Fibroblast of lung (primary cell): ENCODE measurements around the gene MOSMO. TPM values are rescaled to one million over a fixed set of nuclear protein-coding genes. Genes with fewer than 3 reads are reported as not detected.

Experiments
- DNase-seq, 2 donors: peaks; one replicate each; pipeline versions ENCODE4 v3.0.0 to v3.0.0-alpha.2; 2010; ENCODE audit warnings: low read depth in 2 of 2
- H2AFZ ChIP-seq: 2 replicates; pipeline ENCODE4 v1.5.1; 2012; ENCODE audit warnings: low read length, control low read depth, inconsistent platforms
- H3K27ac ChIP-seq: 2 replicates; pipeline ENCODE4 v1.5.1; 2011; ENCODE audit warnings: low read length, control low read depth; ENCODE audit not compliant: insufficient read depth
- H3K27me3 ChIP-seq: 2 replicates; pipeline ENCODE4 v1.5.1; 2011; ENCODE audit warnings: mild to moderate bottlenecking, low read length; ENCODE audit not compliant: control insufficient read depth, insufficient read depth
- H3K36me3 ChIP-seq: 2 replicates; pipeline ENCODE4 v1.5.1; 2011; ENCODE audit warnings: low read length; ENCODE audit not compliant: control insufficient read depth, insufficient read depth
- H3K4me1 ChIP-seq: 2 replicates; pipeline ENCODE4 v1.5.1; 2011; ENCODE audit warnings: low read length; ENCODE audit not compliant: control insufficient read depth, insufficient read depth; ENCODE audit errors: extremely low read depth
- H3K4me2 ChIP-seq: 2 replicates; pipeline ENCODE4 v1.5.1; 2011; ENCODE audit warnings: low read length, control low read depth; ENCODE audit not compliant: insufficient read depth; ENCODE audit errors: extremely low read depth
- H3K4me3 ChIP-seq, 4 experiments: fragments of 200-600 bp in 1 of 4; sonication (generic) in 1 of 4; replicated peaks in 1 of 4; 2 replicates each; pipeline ENCODE4 v1.5.1; 2011 to 2016; ENCODE audit warnings: low read length in 4 of 4, low read depth in 3 of 4, mild to moderate bottlenecking in 3 of 4, control low read depth in 2 of 4, inconsistent platforms in 1 of 4, mixed read lengths in 1 of 4; ENCODE audit not compliant: insufficient read depth in 1 of 4; ENCODE audit errors: control extremely low read depth in 1 of 4
- H3K79me2 ChIP-seq: 2 replicates; pipeline ENCODE4 v1.5.1; 2012; ENCODE audit warnings: mild to moderate bottlenecking, low read length, inconsistent platforms; ENCODE audit not compliant: control insufficient read depth, insufficient read depth
- H3K9ac ChIP-seq: 2 replicates; pipeline ENCODE4 v1.5.1; 2011; ENCODE audit warnings: mild to moderate bottlenecking, low read length, control low read depth; ENCODE audit not compliant: insufficient read depth
- H3K9me3 ChIP-seq: 2 replicates; pipeline ENCODE4 v1.5.1; 2012; ENCODE audit warnings: low read depth, low read length; ENCODE audit not compliant: control insufficient read depth, insufficient read depth
- H4K20me1 ChIP-seq: 2 replicates; pipeline ENCODE4 v1.5.1; 2011; ENCODE audit warnings: low read length; ENCODE audit not compliant: control insufficient read depth, insufficient read depth; ENCODE audit errors: extremely low read depth
- EZH2 ChIP-seq: IDR thresholded peaks from 2 replicates; pipeline ENCODE4 v1.5.1; 2012; ENCODE audit warnings: low read length, control low read depth, mild to moderate bottlenecking; ENCODE audit errors: missing control alignments
- polyA plus RNA-seq, 2 donors: library from polyadenylated mRNA; depleted of rRNA in 1 of 2; stranded (reverse) in 1 of 2; unstranded in 1 of 2; fragments of >200 nt; gene quantifications; 2 replicates each; pipeline ENCODE4 v1.2.1, GENCODE V29; 2011 to 2012; ENCODE audit warnings: missing spikeins in 1 of 2
- total RNA-seq: library from RNA; depleted of rRNA; stranded (reverse); fragments of >200 nt; gene quantifications from 2 replicates; pipeline ENCODE4 v1.2.1, GENCODE V29; 2014
- TF ChIP-seq, protein P1 (sequence below), 2 donors: IDR thresholded peaks in 1 of 2; conservative IDR thresholded peaks in 1 of 2; 1 replicate in 1 of 2; 2 replicates in 1 of 2; pipeline ENCODE4 v1.5.1; 2011 to 2012; ENCODE audit warnings: low read length in 2 of 2, control low read depth in 1 of 2, inconsistent platforms in 1 of 2, low read depth in 1 of 2, mild to moderate bottlenecking in 1 of 2

Gene MOSMO
- total and polyA plus RNA-seq, 2 donors (not counting 1 experiment from before 2014, with no cell fraction given) = 13.7 to 14.0 TPM

DNA sequence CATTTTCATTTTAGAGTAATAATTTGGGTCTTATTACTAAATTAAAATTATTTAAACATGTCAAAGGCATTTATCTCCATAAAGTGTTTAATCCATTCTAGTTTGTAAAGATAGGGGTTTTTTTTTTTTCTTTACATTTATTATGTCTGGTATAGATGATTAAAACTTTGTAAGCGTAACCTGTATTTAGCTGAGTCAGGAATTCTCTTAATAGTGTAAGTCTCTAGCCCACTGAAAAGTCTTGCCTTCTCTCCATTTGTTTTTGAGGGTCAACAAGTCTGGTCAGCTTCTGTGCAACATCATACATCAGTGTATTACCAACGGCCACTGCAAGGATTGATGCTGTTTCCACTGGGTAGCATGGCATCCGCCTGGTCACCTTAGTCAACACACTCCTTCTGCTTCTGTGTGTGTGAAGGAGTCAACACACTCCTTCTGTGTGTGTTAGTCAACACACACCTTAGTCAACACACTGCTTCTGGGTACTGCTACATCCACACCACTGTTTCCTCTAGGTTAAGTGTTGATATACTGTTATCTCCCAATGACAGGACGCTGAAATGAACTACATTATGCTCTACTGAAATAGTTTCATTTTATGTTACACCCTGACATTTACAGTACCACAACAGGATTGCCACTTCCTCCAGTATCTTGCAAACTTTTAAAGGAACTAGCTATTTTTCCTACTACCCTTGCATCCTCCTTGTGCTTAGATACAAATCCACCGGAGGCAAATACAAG lies 47.1 kb downstream of the MOSMO start:
- Histone ChIP-seq H2AFZ (no peak overlapping the region), H3K4me2 (no peak overlapping the region), H3K27me3 (no peaks in the 10 kb centered on the region), H3K79me2 (peaks cover 13% of the 10 kb centered on the region), H3K4me3 (no peak overlapping the region), H4K20me1 (no peaks in the 10 kb centered on the region), H3K36me3 (no peaks in the 10 kb centered on the region), H3K27ac (no peak overlapping the region), H3K9me3 (no peaks in the 10 kb centered on the region), H3K4me1 (no peaks in the 10 kb centered on the region), H3K9ac (no peak overlapping the region)
- DNase-seq = no peak
- no peak for TF ChIP-seq EZH2
- TF ChIP-seq, protein P1, sequence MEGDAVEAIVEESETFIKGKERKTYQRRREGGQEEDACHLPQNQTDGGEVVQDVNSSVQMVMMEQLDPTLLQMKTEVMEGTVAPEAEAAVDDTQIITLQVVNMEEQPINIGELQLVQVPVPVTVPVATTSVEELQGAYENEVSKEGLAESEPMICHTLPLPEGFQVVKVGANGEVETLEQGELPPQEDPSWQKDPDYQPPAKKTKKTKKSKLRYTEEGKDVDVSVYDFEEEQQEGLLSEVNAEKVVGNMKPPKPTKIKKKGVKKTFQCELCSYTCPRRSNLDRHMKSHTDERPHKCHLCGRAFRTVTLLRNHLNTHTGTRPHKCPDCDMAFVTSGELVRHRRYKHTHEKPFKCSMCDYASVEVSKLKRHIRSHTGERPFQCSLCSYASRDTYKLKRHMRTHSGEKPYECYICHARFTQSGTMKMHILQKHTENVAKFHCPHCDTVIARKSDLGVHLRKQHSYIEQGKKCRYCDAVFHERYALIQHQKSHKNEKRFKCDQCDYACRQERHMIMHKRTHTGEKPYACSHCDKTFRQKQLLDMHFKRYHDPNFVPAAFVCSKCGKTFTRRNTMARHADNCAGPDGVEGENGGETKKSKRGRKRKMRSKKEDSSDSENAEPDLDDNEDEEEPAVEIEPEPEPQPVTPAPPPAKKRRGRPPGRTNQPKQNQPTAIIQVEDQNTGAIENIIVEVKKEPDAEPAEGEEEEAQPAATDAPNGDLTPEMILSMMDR (conservative IDR thresholded peaks at IDR 0.05 in 1 of 2, IDR thresholded peaks at IDR 0.05 in 1 of 2; ENCODE audit: low read depth in 1 of 2, low read length in 2 of 2) = no peak

DNA sequence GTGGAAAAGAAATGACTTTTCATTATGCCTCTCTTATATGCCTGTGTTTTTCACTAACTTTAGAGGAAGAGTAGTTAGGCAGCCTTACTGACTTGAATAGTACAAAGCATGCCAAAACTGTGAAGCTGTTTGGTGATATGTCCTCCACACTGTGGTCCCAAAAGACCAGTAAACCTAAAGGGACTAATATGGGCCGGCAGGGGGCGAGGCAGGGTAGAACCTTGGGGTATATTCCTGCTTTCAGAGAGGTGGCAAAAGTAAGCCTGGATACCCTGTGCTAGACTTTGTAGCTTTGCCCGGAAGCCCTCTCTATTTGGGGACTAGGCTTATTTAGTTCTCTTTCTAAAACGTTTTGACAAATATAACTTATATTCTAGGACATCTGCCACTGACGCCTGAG lies 48.0 kb downstream of the MOSMO start:
- H2AFZ ChIP-seq = no peak overlapping the region
- no peak for DNase-seq
- no peaks in the 10 kb centered on the region for H3K27me3 ChIP-seq
- H3K27ac ChIP-seq = no peak overlapping the region
- H3K4me3 ChIP-seq = no peak overlapping the region
- TF ChIP-seq EZH2 = no peak
- TF ChIP-seq, protein P1 (conservative IDR thresholded peaks at IDR 0.05 in 1 of 2, IDR thresholded peaks at IDR 0.05 in 1 of 2; ENCODE audit: low read depth in 1 of 2, low read length in 2 of 2) = peak in 1 of 2 donors; percentile 24
- no peaks in the 10 kb centered on the region for H3K9me3 ChIP-seq
- H3K79me2 ChIP-seq = peaks cover 11% of the 10 kb centered on the region
- H3K9ac ChIP-seq = no peak overlapping the region
- H3K4me1 ChIP-seq = no peaks in the 10 kb centered on the region
- no peaks in the 10 kb centered on the region for H3K36me3 ChIP-seq
- H4K20me1 ChIP-seq = no peaks in the 10 kb centered on the region
- no peak overlapping the region for H3K4me2 ChIP-seq

- DNase-seq = no peak
- peaks cover 2% of the 10 kb centered on the region for H3K4me1 ChIP-seq
- no peak overlapping the region for H3K4me3 ChIP-seq
- H2AFZ ChIP-seq = no peak overlapping the region
- H3K9me3 ChIP-seq = no peaks in the 10 kb centered on the region
- H4K20me1 ChIP-seq = no peaks in the 10 kb centered on the region
- H3K36me3 ChIP-seq = no peaks in the 10 kb centered on the region
- no peak for TF ChIP-seq EZH2
- TF ChIP-seq, protein P1 (conservative IDR thresholded peaks at IDR 0.05 in 1 of 2, IDR thresholded peaks at IDR 0.05 in 1 of 2; ENCODE audit: low read depth in 1 of 2, low read length in 2 of 2) = no peak
- peaks cover 9% of the 10 kb centered on the region for H3K79me2 ChIP-seq
- H3K27ac ChIP-seq = no peak overlapping the region
- no peak overlapping the region for H3K4me2 ChIP-seq
- H3K9ac ChIP-seq = no peak overlapping the region
- no peaks in the 10 kb centered on the region for H3K27me3 ChIP-seq
These were observed 56.1 kb downstream of the MOSMO start for GRCh38 chr16:22063888-22064467.
